CD4-positive, alpha-beta T cell treated with Interleukin-2 at 100 ng/mL for 4 hours (primary cell): Measurements from ENCODE around the gene ANO1.

Experiments used
- DNase-seq: peaks from one replicate; pipeline ENCODE4 v3.0.0-alpha.2; 2020; ENCODE audit warnings: low spot score

The ANO1 gene

DNA sequence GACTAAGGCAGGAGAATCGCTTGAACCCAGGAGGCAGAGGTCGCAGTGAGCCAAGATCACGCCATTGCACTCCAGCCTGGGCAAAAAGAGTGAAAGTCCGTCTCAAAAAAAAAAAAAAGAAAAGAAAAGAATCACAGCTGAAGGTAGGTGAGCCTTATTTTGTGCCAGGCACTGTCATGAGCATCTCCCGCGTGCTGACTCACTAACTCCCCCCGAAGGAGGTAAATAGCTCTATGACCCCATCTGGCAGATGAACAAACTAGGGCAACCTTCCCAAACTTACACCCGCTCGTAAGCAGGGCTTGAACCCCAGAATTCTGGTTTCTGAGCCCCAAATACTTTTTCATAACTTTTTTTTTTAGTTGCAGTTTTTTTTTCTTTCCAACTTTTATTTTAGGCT, 60.3 kb downstream of the ANO1 start:
- no peak for DNase-seq

DNA sequence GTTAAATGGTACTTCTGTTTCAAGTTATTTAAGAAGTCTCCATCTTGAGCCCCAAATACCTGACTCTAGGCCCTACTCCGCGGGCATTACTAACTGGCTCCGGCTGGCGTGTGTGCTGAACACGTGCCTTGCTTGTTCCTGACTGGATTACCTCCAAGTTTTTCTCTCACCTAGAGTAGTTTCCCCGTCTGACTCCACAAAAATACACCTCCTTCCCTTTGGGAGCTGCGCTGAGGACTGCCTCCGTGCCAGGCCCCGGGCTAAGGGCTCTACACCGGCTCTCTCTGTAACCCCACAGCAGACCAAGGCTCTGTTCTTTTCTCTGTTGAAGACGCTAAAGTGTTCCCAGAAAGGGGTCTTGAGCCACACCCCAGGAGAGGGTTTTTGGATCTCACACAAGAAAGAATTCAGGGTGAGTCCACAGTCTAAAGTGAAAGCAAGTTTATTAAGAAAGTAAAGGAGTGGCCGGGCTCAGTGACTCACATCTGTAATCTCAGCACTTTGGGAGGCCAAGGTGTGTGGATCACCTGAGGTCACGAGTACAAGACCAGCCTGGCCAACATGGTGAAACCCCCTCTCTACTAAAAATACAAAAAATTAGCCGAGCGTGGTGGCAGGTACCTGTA, 61.8 kb downstream of the ANO1 start:
- DNase-seq: no peak

DNA sequence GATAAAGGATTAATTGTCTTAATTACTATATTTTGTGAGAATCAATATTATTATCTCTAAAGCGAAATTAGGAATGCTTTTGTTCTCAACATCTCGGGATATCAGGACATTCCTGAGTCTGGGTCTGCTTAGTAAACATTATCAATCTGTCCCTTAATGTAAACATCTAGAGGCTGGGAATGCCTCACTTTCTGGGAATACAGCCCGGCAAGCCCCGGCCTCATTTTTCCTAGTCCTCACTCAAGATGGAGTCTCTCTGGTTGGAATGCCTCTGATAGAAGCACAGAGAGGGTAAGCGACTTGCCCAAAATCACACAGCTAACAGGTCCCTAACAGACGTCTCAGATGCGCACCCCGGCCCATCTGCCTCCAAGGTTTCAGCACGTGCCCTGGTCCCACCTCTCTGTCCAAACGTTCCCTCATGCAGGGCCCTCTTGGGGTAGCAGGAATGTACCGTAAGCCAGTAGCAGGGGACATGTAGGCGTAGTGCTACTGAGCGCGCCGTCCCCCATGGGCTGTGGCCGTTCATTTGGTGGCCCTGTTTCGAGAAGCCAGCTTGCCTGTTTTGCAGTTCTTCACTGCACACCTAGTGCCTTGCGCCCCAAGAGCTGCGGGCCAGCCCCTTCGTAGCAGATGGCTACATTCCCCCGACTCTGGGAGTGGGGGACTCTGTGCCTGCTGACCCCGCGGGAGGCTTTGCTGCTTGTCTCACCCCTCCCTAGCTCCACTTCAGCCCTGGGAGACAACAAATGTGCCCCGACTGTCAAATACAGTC, 62.8 kb downstream of the ANO1 start:
- DNase-seq: no peak

DNA sequence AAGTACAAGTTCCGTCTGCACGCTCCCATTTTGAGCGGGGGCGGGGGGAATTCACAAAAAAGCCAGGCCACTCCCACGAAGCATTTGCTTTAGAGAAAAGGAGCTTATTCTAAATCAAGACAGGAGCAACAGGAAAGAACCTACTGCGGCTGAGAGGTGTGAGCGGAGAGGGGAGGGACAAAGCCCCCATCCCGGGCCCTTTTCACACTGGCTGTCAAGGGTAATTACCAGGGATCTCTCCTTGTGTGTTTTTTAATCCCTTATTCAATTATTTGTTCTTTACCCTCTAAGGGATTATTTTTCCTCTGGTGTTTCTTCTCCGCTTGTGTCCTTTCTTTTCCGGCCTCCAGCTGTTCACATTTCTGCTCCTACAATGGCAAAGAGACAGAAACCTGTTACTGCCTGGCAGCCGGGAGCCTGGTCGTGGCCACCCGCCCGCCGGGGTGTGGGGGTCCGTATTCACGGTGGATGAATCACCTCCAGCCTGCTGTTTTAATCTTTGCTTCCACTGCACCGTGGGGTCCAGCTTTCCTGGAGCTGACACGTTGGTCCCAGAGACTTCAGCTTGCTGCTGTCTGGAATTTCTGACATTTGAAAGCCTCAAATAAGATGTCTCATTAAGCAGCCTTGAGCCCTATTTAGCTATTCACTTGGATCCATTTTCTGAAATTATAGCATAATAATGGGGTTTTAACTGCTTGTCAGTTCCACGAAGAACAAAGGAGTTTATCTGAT, 63.5 kb downstream of the ANO1 start:
- no peak for DNase-seq

DNA sequence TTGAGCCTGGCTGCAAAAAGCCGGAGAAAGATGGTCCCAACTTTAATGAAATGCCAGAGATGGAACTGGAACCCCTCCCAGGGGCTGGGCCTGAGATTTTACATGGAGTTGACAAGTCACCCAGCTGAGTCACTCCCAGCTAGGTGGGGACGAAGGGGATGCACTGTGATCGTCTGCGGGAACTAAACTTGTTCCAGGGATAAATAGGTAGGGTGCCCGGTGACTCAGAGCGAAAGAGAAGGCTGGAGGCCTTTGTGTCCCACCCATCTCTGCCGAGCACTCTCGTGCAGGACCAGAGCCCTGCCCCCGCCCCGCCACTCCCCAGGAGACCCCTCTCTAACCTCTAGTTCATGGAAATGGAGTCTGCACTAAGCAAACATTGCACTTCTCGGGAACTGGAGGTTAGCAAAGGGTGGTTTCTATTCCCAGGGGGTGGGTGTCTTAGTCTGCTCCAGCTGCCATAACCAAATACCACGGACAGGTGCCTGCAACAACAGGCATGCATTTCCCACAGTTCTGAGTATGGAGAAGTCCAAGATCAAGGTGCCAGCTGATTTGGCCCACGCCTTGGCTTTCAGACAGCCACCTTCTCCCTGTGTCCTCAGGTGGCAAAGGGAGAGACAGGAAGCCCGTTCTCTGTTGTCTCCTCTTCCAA, 64.2 kb downstream of the ANO1 start:
- DNase-seq: no peak

DNA sequence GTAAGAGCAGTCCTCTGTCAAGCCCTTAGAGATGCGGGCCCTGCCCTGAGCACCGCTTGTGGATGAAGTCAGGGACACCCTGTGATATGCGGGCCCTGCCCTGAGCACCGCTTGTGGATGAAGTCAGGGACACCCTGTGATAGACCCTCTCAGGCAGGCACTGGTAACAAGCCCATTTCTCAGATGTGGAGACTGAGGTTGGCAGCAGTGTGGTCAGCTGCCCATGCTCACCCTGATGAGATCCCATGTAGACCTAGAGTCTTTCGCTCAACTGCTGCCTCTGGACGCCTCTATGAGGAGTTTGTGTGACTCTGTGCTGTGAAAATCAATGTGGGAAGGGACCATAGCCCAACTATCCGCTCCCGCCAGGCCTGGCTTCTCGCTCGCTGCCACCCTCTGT, 66.1 kb downstream of the ANO1 start:
- DNase-seq: no peak

DNA sequence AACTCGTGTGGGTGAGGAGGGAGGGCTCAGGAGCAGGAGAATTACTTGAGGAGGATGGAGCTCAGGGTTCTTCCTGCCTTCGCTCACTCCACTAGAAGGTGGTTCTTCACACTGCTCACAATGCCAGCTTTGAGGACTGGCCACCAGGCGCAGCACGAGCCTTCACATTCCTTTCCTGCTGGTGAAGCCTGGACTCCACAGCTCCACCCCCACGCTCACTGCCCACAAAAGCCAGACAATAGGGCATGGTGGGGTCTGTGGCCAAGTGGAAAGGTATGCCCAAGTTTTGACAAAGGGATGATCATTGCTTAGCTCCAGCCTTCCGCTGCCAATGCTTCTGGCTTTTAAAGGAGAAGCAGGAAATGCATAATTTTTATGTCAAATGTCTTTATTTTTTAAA, 67.0 kb downstream of the ANO1 start:
- DNase-seq: no peak

DNA sequence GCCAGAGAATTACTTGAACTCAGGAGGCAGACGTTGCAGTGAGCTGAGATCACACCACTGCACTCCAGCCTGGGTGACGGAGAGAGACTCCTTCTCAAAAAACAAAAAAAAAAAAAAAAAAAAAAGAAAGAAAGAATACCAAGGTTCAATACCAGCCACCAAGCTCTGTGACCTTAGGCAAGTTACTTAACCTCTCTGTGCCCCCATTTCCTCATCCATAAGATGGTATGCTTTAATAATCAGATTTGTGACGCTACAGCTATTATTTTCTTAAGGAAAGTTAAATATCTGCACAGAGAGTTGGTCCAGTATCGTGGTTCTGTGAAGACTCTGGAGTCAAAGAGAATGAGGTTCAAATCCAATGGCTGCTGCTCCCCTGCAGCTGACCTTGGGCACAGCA, 67.7 kb downstream of the ANO1 start:
- DNase-seq: no peak

DNA sequence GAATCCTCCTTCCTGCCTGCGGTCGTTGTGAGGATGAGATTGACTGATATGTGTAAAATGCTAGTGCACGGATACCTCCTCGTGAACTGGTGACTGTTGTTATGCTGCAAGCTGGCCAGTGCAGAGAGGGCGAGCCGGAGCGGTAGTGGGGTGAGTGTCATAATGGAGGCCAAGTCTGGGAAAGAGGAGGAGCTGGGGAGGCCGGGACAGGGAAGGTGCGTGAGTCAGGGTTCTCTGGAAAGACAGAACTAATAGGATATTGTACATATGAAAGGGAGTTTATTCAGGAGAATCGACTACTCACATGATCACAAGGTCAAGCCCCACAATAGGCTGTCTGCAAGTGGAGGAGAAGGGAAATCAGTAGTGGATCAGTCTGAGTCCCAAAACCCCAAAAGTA, 68.2 kb downstream of the ANO1 start:
- DNase-seq: no peak

DNA sequence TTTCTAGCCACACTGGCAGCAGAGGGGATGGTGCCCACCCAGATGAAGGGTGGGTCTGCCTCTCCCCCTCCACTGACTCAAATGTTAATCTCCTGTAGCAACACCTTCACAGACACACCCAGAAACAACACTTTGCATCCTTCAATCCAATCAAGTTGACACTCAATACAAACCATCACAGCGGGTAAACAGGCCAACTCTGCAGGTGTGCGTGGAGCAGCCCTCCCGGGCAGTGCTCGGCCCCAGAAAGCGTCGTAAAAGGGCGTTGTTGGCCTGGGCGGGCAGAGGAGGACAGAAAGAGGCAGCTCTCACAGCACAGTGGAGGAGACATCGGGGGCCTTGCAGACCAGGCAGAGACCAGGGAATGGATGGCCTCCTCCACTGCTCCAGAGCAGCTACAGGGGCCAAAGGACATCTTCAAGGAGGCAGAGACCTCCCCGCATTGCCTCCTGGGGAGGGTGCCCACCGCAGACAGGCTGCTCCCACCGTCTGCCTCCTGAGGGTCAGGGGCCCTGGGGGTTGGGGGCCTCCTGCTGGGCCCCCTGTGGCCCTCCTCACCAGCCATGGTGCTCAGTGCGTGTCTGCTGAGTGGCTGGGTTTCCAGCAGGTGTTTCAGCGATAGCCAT, 68.9 kb downstream of the ANO1 start:
- DNase-seq: no peak

DNA sequence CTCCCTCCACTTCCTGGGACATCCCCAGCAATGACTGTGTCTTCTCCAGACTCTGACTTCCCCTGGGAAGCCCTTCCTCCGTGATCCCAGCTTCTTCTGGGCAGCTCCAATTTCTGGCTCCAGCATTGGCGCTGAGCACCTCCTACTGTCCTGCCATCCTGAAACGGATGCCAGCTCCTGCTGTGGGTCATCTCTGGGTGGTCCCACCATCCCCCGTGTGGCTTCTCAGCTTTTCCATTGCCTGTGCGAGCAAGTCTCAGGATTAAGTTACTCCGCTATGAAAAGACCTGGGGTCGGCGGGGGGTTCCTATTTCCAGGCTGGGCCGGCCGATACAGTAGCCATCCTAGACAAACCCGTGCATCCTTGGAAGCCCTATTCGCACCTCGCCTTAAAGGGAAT, 69.6 kb downstream of the ANO1 start:
- DNase-seq: no peak

DNA sequence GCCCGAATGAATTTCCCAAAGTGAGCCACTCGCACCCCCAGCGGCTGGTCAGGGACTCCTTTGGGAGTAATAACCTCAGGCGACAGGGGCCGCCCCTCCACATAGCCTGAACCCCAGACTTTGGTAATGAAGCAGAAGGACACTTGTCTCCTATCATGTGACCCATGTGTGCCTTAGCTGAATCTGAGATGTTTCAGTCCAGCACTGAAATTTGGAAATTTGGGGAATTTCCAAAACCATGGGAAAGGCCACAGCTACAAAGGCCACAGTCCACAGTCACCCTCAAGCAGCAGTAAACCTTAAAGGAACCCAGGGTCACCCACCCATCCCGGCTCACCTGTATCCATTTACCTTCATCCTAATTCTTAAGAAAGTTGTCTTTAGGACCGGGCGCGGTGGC, 73.6 kb downstream of the ANO1 start:
- DNase-seq: no peak

DNA sequence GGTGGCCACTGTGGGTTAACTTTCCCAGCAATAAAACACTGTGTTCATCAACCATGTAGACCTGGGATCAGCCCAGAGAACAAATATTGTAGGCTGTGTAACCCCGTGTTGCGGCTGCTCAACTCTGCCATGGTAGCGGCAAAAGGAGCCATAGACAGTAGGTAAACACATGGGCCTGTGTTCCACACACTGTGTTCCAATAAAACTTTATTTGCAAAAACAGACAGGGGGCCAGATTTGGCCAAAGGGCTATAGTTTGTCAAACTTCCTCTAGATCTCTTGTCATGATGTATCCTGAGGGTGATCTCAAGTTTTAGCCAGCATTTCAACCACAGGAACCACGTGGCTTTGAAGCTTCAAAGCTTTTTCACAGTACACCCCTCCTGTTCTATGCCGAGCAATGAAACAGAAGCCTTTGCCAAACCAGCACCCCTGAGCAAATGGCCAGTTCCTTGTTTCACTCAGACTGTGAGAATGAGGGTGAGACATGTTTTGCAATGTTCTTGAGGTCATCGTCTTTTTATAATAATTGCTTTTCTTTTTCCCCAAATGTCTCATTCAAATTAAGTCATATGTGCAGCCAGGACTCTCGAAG, 75.1 kb downstream of the ANO1 start:
- DNase-seq: no peak

DNA sequence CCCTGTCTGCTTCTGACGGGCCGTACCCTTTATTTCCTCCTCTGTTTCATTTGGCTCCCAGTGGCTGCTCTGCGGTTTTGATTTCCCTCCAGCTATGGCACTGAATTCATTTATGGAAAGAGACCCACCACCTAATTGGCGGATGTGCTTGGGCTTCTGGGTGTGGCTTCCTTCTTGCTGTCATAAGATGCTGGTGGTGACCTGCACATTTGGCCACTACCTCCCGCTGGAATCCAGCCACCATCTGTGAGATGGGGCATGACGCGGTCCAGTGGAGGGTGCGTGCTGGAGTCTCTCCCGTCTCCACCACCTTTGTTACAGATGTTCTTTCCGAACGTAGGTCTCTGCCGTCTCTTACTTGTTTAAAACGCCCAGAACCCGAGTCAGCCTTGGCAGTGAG, 77.3 kb downstream of the ANO1 start:
- no peak for DNase-seq

DNA sequence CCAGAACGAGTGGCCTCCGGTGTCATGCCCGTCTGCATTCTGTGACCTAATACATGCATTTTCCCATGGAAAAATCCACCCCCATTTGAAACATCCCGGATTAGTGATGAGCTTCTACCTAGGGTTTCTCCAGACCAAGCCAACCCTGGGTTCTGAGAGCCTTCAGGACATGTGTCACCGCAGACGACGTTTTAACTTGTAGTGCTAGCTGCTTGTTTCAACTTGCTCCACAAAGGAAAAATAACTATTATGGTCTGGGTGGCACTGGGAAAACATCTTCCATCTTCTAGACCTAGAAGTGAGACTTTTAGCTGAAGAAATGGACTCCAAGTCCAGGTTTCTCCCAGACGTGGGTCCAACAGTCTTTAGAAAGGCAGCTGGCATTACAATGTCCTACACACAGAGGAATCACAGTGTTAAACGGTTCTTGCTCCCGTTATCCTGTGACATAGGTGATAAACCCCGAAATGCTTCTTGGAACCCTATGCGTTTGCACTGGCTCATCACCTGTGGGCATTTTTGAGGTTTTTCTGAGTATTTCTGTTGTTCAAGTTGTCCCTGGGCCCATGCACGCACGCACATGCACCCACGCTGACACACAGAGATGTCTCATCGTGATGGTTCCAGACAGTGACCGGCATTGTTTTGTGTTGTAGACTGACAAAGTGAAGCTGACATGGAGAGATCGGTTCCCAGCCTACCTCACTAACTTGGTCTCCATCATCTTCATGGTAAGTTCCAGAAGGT, 78.3 kb downstream of the ANO1 start:
- no peak for DNase-seq

DNA sequence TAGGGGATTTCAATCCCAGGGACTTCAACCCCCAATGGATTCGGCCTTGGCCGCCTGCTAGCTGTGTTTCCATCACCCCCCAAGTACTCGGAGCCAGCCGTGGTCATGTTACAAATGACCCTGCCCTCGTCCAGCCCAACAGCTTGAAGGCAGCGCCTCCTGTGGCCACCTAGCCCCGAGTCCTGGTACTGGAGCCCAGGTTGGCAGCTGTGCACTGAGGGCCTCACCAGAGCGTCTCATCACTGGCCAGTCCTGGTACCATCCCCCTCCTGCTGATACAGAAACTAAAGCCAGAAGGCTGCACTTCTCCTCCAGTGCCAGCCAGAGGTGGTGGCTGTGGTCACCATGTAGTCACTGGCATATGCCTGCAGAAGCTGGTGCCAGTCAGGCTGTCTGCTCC, 80.1 kb downstream of the ANO1 start:
- DNase-seq: no peak

DNA sequence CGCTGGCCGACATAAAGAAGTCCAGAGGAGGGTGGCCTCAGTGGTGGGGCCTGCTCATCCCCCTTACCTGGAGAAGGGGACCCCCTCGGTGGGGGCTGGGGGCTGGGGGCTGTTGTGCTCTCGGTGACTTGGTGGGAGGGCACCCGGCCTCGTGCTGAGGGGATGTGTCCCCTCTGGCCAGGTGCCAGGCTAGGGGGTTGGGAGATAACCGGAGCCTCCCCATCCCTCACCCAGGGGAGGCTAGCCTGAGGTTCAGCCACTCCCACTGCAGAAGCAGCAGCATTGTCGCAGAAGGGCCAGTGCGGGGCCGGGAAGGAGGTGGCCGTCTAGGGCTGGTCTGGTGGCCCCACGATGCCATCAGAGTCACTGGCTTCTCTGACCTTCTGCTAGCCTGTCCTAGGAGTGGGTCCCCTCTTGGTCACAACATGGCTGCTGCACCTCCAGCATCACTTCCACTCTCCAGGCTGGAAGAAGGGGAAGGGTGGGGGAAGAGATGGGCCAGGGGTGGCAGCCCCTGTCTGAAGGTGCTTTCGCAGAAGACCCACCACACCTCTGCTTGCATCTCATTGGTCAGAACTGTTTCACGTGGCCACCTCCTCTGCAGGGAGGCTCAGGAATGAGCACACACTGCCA, 80.8 kb downstream of the ANO1 start:
- no peak for DNase-seq

DNA sequence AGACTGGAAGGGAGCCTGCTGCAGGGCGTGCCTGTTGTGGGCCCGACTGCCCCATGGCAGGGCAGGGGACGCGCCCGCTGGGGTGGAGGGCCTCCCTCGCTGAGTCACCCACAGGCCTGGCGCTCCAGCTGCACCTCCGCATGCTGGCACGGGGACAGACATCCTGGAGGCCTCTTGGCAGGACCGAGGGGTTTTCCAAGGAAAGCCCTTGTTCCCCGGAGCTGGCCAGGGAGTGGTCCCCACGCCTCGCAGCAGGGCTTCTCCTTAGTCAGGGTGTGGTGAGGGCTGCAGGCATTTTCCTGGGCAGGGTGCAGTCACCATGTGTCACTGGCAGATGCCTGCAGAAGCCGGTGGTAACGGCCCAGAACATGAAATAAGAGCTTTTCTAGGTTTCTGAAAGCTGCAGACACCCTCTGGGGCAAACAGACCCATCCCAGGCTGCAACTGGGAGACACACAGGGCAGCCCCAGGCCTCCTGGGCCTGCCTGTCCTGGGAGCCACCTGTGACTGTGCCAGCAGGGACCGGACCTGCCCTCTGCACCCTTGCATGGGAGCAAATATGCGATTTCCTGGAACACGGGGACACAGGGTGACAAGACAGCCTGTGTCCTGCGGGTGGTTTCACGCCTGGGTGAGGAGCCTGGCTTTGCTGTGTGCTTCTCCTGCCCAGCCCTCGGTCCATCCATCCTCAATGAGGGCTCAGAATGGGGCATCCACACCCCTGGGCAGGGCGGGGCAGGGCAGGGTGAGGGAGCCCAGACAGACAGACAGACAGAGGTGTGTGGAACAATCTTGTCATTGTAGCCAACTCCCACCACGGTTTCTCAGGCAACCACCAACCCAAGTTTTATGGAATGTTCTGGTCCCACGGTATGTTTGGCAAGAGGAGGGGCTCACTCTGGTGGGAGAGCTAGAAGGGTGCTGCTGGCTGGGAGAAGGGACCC, 81.8 kb downstream of the ANO1 start:
- no peak for DNase-seq

DNA sequence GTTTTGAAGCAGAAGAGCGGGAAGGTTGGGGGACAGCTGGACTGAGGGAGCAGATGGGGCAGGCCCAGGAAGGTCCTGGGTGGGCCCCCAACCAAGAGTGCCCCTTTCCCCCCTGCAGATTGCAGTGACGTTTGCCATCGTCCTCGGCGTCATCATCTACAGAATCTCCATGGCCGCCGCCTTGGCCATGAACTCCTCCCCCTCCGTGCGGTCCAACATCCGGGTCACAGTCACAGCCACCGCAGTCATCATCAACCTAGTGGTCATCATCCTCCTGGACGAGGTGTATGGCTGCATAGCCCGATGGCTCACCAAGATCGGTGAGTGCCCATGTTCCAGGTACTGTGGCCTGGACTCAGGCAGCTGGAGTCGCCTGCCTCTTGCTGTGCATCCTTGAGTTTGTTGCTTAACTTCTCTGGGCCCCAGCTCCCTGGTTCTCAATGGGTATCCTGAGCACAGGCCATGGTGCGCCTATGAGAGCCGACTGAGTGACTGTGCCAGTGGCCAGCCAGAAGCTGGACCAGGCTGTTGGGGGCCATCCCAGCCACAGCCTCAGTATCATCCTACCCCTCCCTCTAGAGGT, 83.0 kb downstream of the ANO1 start:
- no peak for DNase-seq
